Type B pancreatic cell (in vitro differentiated cells): ENCODE measurements around the gene ZNF74. TPM values are rescaled to one million over a fixed set of nuclear protein-coding genes. Genes with fewer than 3 reads are reported as not detected.
"Not testable (repeated sequence)": the region's sequence is repeated elsewhere in the genome, so short reads cannot be mapped to it uniquely, and the experiment has no call there.

ENCODE experiments used
- DNase-seq: peaks from one replicate; pipeline ENCODE4 v3.0.0; 2021; ENCODE audit warnings: mixed read lengths; ENCODE audit not compliant: unreplicated experiment; ENCODE audit errors: extremely low spot score
- H3K27ac Mint-ChIP-seq: 2 replicates; pipeline ENCODE4 v1.8.0; 2021; ENCODE audit warnings: mild to moderate bottlenecking, mixed read lengths
- H3K27me3 Mint-ChIP-seq: 2 replicates; pipeline ENCODE4 v1.8.0; 2021; ENCODE audit warnings: mixed read lengths
- H3K36me3 Mint-ChIP-seq: 2 replicates; pipeline ENCODE4 v1.8.0; 2021; ENCODE audit warnings: mixed read lengths
- H3K4me1 Mint-ChIP-seq: one replicate; pipeline ENCODE4 v1.8.0; 2021; ENCODE audit warnings: mixed read lengths; ENCODE audit not compliant: unreplicated experiment
- H3K4me3 Mint-ChIP-seq: 2 replicates; pipeline ENCODE4 v1.8.0; 2021; ENCODE audit warnings: mild to moderate bottlenecking, mixed read lengths
- H3K9me3 Mint-ChIP-seq: 2 replicates; pipeline ENCODE4 v1.8.0; 2021; ENCODE audit warnings: mixed read lengths
- total RNA-seq: library from RNA; stranded (reverse); gene quantifications from 2 replicates; pipeline ENCODE4 v1.2.1, GENCODE V29; 2021; ENCODE audit warnings: low replicate concordance
- TF ChIP-seq, protein P1 (sequence below): fragments of 200-600 bp; sonication (generic); conservative IDR thresholded peaks from 2 replicates; pipeline ENCODE4 v1.5.0; 2021; ENCODE audit warnings: antibody characterized with exemption, mild to moderate bottlenecking

The ZNF74 gene
- total RNA-seq, 1 donor from 2014 or later: 39.5 TPM

DNA sequence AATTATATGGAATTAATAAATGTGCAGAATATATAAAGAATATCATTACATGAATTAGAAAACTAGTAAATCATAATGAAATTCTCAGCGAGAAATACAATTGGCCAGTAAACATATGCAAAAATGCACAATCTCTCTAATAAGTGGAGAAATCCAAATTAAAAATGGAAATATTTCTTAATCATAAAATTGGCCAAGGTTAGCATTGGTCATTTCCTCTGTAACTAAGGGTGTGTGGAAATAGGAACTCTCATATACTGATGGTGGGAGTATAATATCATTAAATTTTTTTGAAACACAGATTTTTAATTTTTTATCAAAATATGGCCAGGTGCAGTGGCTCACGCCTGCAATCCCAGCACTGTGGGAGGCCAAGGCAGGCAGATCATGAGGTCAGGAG, 7.6 kb upstream of the ZNF74 start:
- Mint-ChIP-seq H3K36me3 (no peaks in the 10 kb centered on the region), H3K27me3 (peaks cover 12% of the 10 kb centered on the region), H3K9me3 (no peaks in the 10 kb centered on the region), H3K4me3 (no peak overlapping the region), H3K4me1 (no peaks in the 10 kb centered on the region), H3K27ac (no peak overlapping the region)
- no peak for DNase-seq
- TF ChIP-seq, protein P1, sequence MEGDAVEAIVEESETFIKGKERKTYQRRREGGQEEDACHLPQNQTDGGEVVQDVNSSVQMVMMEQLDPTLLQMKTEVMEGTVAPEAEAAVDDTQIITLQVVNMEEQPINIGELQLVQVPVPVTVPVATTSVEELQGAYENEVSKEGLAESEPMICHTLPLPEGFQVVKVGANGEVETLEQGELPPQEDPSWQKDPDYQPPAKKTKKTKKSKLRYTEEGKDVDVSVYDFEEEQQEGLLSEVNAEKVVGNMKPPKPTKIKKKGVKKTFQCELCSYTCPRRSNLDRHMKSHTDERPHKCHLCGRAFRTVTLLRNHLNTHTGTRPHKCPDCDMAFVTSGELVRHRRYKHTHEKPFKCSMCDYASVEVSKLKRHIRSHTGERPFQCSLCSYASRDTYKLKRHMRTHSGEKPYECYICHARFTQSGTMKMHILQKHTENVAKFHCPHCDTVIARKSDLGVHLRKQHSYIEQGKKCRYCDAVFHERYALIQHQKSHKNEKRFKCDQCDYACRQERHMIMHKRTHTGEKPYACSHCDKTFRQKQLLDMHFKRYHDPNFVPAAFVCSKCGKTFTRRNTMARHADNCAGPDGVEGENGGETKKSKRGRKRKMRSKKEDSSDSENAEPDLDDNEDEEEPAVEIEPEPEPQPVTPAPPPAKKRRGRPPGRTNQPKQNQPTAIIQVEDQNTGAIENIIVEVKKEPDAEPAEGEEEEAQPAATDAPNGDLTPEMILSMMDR: no peak

DNA sequence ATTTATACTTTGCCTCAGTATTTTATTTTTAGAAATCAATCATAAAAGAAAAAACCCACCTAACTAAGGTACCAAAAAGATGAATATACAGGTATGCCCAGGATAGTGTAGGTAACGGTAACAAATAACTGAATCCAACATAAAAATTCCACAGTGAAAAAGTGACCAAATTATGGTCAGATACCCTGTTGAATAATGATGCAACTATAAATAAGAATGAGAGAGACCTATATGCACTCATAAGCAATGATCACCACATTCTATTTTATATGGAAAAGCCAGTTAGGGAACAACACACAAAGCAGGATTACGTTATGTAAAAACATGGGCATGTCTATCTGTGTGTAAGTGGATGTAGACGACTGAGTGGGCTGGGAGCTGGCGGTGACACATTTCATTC, 7.0 kb upstream of the ZNF74 start:
- peaks cover 12% of the 10 kb centered on the region for H3K27me3 Mint-ChIP-seq
- no peak for DNase-seq
- TF ChIP-seq, protein P1: no peak
- no peaks in the 10 kb centered on the region for H3K9me3 Mint-ChIP-seq
- no peaks in the 10 kb centered on the region for H3K4me1 Mint-ChIP-seq
- H3K27ac Mint-ChIP-seq: no peak overlapping the region
- no peaks in the 10 kb centered on the region for H3K36me3 Mint-ChIP-seq
- no peak overlapping the region for H3K4me3 Mint-ChIP-seq

DNA sequence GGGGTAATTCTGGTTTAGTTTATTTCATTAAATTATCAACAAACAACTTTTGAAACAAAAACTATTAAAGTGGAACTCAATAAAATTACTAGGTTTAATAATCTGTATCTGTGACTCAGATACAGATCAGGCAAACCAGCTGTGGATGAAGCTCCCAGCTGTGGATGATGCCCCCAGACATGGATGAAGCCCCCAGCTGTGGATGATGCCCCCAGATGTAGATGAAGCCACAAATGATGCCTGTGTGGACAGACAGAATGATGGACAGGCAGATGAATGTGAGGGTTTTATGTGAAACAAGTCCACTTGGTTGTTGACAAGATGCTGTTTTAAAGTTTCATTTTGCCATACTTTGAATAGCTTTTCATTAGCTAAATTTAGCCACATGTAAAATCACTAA, 5.8 kb upstream of the ZNF74 start:
- Mint-ChIP-seq H3K4me1 (no peaks in the 10 kb centered on the region), H3K27ac (no peak overlapping the region), H3K4me3 (no peak overlapping the region), H3K27me3 (peaks cover 7% of the 10 kb centered on the region), H3K36me3 (no peaks in the 10 kb centered on the region), H3K9me3 (no peaks in the 10 kb centered on the region)
- DNase-seq: peak; percentile 8
- TF ChIP-seq, protein P1: no peak

DNA sequence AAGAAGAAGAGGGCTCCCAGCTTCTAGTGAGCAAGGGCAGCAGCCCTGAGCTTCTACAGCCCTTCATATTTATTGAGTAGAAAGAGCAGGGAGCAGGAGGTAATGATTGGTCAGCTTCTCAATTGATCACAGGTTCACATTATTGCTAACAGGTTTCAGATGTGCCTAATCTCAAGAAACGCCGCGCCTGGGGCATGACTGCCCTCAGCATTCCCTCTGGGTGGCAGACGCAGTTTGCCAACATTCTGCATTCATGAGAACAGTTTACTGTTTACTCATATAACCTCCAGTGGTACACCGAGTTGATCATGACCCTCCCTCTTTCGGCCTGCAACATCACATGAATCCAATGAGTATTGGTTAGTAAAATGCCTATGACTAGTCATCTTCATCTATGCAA, 4.7 kb upstream of the ZNF74 start:
- peak; percentile 10 for DNase-seq

DNA sequence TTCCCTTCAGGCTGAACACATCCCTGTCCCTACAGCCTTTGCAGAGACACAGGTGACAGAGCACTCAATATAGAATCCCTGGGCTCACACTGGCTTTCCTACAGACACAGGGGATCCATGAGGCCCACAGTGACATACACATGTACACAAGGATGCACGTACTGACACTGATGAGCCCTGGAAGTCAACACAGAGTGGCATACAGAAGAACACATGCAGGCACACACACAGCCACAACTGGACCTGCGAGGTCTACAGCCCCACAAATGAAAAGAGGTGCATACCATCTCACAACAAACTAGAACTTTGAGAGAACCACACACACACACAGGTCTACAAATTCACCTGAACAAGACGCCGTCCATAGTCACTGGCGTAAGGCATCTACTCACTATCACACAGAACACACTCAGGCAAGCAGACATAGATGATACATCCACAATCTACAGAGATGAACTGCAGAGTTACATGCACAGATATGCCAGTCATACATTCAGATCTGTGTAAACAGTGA, 3.5 kb upstream of the ZNF74 start:
- no peak overlapping the region for H3K27ac Mint-ChIP-seq
- no peaks in the 10 kb centered on the region for H3K9me3 Mint-ChIP-seq
- DNase-seq: peak; percentile 45
- peak overlapping the region; percentile 22 for H3K4me3 Mint-ChIP-seq
- no peaks in the 10 kb centered on the region for H3K27me3 Mint-ChIP-seq
- no peaks in the 10 kb centered on the region for H3K36me3 Mint-ChIP-seq
- TF ChIP-seq, protein P1: no peak
- peaks cover 10% of the 10 kb centered on the region for H3K4me1 Mint-ChIP-seq

More for the DNA sequence above, 4.7 kb upstream of the ZNF74 start:
- no peaks in the 10 kb centered on the region for H3K36me3 Mint-ChIP-seq
- H3K27me3 Mint-ChIP-seq: peaks cover under 1% of the 10 kb centered on the region
- TF ChIP-seq, protein P1: no peak
- H3K9me3 Mint-ChIP-seq: no peaks in the 10 kb centered on the region
- H3K27ac Mint-ChIP-seq: no peak overlapping the region
- no peak overlapping the region for H3K4me3 Mint-ChIP-seq
- H3K4me1 Mint-ChIP-seq: peaks cover 4% of the 10 kb centered on the region

DNA sequence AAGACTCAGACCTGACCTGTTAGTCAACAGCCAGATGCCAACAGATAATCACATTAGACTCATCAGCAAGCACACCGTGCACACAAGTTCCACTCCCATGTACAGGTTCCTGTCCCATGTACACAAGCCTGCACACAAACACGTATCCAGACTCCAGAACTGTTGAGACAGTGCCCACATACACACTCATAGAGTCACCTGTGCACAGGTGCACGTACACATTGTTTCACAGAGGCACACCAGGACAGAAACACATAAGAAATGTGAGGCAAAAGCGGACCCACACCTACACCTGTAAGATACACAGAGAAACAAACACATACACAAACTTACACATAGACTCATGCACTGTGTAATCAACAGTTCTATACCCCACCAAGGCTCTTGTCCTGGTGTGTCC, 2.7 kb upstream of the ZNF74 start:
- peak overlapping the region; percentile 64 for H3K4me3 Mint-ChIP-seq
- DNase-seq: peak; percentile 29
- TF ChIP-seq, protein P1: no peak
- no peaks in the 10 kb centered on the region for H3K27me3 Mint-ChIP-seq
- H3K9me3 Mint-ChIP-seq: no peaks in the 10 kb centered on the region
- peaks cover 17% of the 10 kb centered on the region for H3K4me1 Mint-ChIP-seq
- no peak overlapping the region for H3K27ac Mint-ChIP-seq
- H3K36me3 Mint-ChIP-seq: no peaks in the 10 kb centered on the region

DNA sequence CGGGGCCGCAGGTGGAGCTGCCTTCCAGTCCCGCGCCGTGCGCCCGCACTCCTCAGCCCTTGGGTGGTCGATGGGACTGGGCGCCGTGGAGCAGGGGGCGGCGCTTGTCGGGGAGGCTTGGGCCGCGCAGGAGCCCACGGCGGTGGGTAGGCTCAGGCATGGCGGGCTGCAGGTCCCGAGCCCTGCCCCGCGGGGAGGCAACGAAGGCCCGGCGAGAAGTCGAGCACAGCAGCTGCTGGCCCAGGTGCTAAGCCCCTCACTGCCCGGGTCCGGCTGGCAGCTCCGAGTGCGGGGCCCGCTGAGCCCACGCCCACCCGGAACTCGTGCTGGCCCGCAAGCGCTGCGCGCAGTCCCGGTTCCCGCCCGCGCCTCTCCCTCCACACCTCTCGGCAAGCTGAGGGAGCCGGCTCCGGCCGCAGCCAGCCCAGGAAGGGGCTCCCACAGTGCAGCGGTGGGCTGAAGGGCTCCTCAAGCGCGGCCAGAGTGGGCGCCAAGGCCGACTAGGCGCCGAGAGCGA, 1.5 kb upstream of the ZNF74 start:
- not testable (repeated sequence) for H3K4me3 Mint-ChIP-seq, H3K27me3 Mint-ChIP-seq, H3K36me3 Mint-ChIP-seq, H3K9me3 Mint-ChIP-seq, H3K27ac Mint-ChIP-seq
- peak; percentile 67 for DNase-seq
- peaks cover 27% of the 10 kb centered on the region for H3K4me1 Mint-ChIP-seq
